Tibial nerve (tissue), 3 donors: ENCODE data around the gene NTM.

ENCODE experiments used
- CTCF ChIP-seq, 5 experiments: fragments of 200-600 bp in 3 of 5; fragments of 450-650 bp in 2 of 5; sonication (generic) in 3 of 5; IDR thresholded peaks; one replicate each; pipeline ENCODE4 v1.5.1; 2016 to 2019; ENCODE audit warnings: antibody characterized with exemption in 5 of 5, mild to moderate bottlenecking in 3 of 5, moderate library complexity in 2 of 5
- POLR2A ChIP-seq, 2 donors: fragments of 450-650 bp; IDR thresholded peaks; one replicate each; pipeline ENCODE4 v1.6.1; 2017; ENCODE audit warnings: antibody characterized with exemption in 2 of 2, mild to moderate bottlenecking in 2 of 2, moderate library complexity in 2 of 2

DNA sequence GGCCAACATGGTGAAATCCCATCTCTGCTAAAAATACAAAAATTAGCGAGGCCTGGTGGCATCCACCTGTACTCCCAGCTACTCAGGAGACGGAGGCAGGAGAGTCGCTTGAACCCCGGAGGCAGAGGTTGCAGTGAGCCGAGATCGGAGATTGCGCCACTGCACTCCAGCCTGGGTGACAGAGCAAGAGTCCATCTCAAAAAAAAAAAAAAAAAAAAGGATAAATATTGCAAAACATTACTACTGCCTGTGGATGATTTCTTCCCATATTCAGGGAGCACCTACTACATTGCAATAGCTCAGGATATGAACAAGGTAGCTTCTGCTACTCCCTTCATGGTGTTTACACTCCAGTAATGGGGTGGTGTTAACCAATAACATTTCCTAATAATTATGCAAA is 980.6 kb downstream of the NTM start:
- no peak for TF ChIP-seq CTCF (IDR thresholded peaks at IDR 0.05)
- TF ChIP-seq POLR2A (IDR thresholded peaks at IDR 0.05): no peak
